ENCODE measurements around the gene KLK1.
"Not testable (repeated sequence)": the region's sequence is repeated elsewhere in the genome, so short reads cannot be mapped to it uniquely, and the experiment has no call there.

DNA sequence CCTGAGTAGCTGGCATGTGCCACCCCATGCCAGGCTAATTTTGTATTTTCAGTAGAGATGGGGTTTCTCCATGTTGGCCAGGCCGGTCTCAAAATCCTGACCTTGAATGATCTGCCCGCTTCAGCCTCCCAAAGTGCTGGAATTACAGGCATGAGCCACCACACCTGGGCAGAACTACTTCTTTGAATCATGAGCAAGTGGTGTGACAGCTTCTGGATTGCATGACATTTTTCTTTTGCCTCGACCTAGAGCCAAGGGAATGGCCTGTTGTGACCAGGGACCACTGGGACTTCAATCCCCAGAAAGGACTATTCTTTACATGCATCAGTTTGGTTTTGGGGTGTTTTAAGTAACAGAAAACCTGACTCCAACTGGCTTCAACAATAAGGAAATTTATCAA, 50.7 kb downstream of the KLK1 start:
- not testable (repeated sequence) for TF ChIP-seq EP300 (conservative IDR thresholded peaks at IDR 0.05; ENCODE audit: poor library complexity, severe bottlenecking)
- TF ChIP-seq, protein P1, sequence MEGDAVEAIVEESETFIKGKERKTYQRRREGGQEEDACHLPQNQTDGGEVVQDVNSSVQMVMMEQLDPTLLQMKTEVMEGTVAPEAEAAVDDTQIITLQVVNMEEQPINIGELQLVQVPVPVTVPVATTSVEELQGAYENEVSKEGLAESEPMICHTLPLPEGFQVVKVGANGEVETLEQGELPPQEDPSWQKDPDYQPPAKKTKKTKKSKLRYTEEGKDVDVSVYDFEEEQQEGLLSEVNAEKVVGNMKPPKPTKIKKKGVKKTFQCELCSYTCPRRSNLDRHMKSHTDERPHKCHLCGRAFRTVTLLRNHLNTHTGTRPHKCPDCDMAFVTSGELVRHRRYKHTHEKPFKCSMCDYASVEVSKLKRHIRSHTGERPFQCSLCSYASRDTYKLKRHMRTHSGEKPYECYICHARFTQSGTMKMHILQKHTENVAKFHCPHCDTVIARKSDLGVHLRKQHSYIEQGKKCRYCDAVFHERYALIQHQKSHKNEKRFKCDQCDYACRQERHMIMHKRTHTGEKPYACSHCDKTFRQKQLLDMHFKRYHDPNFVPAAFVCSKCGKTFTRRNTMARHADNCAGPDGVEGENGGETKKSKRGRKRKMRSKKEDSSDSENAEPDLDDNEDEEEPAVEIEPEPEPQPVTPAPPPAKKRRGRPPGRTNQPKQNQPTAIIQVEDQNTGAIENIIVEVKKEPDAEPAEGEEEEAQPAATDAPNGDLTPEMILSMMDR (IDR thresholded peaks at IDR 0.05; ENCODE audit: poor library complexity, severe bottlenecking) = not testable (repeated sequence)

Measured in neural cell (in vitro differentiated cells).